Muscle of back (tissue), 10 donors: ENCODE results near the gene RAB27B. TPM values are rescaled to one million over a fixed set of nuclear protein-coding genes. Genes with fewer than 3 reads are reported as not detected.

Experiments used
- polyA plus RNA-seq, 10 donors: library from polyadenylated mRNA; unstranded; fragments of 120-200 nt; gene quantifications; one replicate each; pipeline ENCODE4 v1.2.1, GENCODE V29; 2013; ENCODE audit not compliant: insufficient read length in 10 of 10

The RAB27B gene
- polyA plus RNA-seq, 10 donors = 0.35 to 1.9 (median 0.91) TPM

Other genes starting within 250 kb of the RAB27B start
- gene DYNAP, start 237.2 kb upstream of the RAB27B start, polyA plus RNA-seq = under 1 TPM in 1 of 10 donors, not detected in 9; 0.07 TPM
- 1 to 10 TPM in 3 of 10 donors, under 1 TPM in 7; 0.29 to 1.5 (median 0.78) TPM for gene CCDC68, start 131.0 kb downstream of the RAB27B start, polyA plus RNA-seq